NT2/D1 (cell line): ENCODE measurements around the gene PLCL1.

Experiments used
- SUZ12 ChIP-seq: IDR thresholded peaks from 2 replicates; pipeline ENCODE4 v1.6.1; 2011; ENCODE audit not compliant: insufficient read length, insufficient read depth; ENCODE audit errors: extremely low read depth
- YY1 ChIP-seq: IDR thresholded peaks from 2 replicates; pipeline ENCODE4 v1.6.1; 2011; ENCODE audit not compliant: insufficient read length, insufficient read depth
- ZNF274 ChIP-seq: IDR thresholded peaks from 2 replicates; pipeline ENCODE4 v1.6.1; 2011; ENCODE audit warnings: mild to moderate bottlenecking, low read depth, low read length

- TF ChIP-seq YY1 (no peak), ZNF274 (no peak), SUZ12 (no peak)
Observed at GRCh38 chr2:197868206-197868605, 63.8 kb downstream of the PLCL1 start.
